Right hindlimb (tissue), 1 donor: Measurements from ENCODE around the gene JAM3.
"Not testable (repeated sequence)": the region's sequence is repeated elsewhere in the genome, so short reads cannot be mapped to it uniquely, and the experiment has no call there.

Experiments used
- DNase-seq: peaks from one replicate; pipeline ENCODE4 v3.0.0-alpha.2; 2018

The JAM3 gene

DNA sequence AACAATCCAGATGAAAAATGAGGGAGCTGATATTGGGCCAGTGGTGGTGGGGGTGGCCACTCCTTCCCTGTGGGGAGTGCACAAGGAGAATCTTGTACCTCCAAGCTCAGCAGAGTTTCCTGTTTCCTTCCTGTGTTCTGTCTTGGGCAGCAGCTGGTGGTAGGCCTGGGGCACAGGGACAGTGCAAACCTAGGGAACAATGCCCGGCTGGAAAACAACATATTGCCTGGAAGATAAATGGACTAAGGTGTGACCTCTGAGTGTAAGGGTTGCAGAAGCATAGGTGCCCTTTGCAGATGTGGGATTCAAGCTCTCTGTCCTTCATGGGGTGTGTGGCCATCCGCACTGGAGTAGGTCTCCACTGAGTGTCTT, 5.8 kb upstream of the JAM3 start:
- no peak for DNase-seq

- no peak for DNase-seq
Observed at GRCh38 chr11:134063991-134064747, 4.7 kb upstream of the JAM3 start.

GRCh38 chr11:134065381-134065780, 3.5 kb upstream of the JAM3 start:
- DNase-seq, result no peak

DNA sequence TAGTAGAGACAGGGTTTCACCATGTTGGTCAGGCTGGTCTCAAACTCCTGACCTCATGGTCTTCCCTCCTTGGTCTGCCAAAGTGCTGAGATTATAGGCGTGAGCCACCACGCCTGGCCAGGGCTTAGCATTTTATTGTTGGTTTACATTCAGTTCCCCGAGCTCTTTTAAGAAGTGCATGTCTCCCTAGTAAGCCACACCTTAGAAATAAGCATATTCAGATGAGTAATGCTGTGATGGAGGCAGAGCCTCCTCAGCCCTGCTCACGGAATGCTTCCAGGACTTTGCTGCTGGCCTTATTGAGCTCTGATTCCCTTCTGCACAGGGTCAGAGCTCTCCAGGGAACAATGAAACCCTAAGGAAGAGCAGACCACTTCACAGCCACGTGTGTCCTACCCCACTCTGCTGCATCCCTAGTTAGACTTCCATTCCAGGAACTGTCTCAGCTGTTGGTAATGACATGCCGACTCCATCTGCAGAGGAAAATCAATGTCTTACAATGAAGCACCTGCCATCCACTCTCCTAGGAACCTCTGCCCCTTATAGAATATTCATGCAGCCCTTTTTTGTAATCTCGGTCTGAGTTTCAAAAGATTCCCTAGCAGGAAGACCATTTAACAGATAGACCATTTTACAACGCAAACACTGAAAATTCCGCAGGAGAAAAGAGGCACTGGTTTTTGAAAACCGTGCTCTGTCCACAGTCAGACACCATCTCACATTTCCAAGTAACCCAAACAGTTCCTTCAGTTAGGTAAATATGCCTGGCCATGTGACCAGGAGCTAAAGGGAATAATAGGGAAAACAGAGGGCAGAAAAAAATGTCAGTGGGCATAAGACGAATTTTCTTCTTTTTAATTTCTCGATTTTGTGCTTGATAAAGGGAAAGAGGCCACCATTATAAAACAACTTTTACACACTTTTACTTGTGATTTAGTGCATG, 1.7 kb upstream of the JAM3 start:
- no peak for DNase-seq

- DNase-seq, result peak; percentile 59
Observed at GRCh38 chr11:134069426-134070341, 812 bp downstream of the JAM3 start.

DNA sequence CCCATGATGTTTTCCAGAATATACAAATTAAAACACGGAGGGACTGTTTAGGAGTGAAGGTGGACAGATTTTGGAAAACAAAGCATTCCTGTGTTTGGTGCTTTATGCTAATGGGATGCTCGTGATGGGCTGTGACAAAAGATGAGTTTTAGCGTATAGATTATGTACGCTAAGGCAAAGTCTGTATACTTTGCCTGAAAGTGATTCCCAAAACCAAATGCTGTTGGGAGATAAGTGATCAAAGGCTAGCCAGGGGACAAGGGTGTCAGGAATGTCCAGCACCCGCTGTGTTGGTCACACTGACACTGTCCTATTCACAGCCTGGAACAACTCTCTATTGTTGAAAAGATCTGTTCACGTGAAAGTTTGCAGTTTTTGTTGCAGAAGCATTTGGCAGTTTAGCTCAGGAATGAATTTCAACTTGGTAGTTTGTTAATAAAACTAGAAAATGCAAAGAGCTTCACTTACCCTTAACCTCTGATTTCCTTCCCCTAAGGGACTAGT, 1.5 kb downstream of the JAM3 start:
- DNase-seq, result no peak

DNA sequence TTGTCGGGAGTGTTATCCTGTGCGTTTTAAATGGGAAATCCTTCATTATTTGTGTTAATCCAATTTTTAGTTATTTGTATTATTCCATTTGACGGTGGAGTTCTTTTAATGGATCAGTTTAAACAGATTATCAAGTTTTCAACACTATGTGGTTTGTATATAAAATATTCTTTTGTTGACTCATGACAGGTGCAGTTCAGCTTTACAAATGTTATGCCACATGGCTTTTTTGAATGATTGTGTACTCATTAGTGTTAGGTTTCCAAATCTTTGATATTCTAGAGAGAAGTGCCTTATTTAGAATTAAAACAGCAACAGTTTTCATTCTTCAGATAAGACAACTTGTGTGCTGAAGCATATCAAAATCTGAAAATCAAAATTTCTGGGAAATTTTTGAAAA, 2.4 kb downstream of the JAM3 start:
- DNase-seq, result no peak

GRCh38 chr11:134071766-134072402, 3.0 kb downstream of the JAM3 start:
- DNase-seq, result no peak

- DNase-seq, result no peak
Observed at GRCh38 chr11:134072844-134073243, 4.0 kb downstream of the JAM3 start.

GRCh38 chr11:134074346-134074745, 5.5 kb downstream of the JAM3 start:
- DNase-seq, result no peak

- DNase-seq, result no peak
Observed at GRCh38 chr11:134074766-134075165, 5.9 kb downstream of the JAM3 start.

- DNase-seq, result no peak
Observed at GRCh38 chr11:134079317-134079716, 10.4 kb downstream of the JAM3 start.

DNA sequence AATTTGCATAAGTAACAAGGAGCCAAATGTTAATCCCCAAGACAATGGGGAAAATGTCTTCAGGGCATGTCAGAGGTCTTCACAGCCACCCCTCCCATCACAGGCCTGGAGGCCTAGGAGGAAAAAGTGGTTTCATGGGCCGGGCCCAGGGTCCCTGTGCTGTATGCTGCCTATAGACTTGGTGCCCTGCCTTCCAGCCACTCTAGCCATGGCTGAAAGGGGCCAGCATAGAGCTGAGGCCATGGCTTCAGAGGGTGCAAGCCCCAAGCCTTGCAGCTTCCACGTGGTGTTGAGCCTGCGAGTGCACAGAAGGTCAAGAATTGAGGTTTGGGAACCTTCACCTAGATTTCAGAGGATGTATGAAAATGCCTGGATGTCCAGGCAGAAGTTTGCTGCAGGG, 12.4 kb downstream of the JAM3 start:
- not testable (repeated sequence) for DNase-seq

GRCh38 chr11:134082990-134083389, 14.1 kb downstream of the JAM3 start:
- no peak for DNase-seq

DNA sequence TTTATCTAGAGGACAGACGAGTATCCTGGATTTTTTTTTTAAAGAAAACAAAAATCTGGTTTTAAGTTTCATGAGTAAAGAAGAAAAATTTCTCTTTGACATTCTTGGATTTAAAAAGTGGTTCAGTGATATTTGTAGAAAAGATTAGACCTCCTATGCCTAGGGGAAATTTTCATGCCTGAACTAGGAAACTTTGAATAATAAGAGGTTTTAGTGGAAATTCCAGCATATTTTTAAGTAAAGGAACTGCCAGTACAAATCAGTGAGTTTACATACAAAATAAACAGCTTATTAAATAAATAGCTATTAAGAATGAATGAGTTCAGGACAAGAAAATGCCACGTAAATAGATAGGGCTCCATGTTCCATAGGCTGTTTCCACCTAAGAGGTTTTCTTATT, 17.5 kb downstream of the JAM3 start:
- no peak for DNase-seq

DNA sequence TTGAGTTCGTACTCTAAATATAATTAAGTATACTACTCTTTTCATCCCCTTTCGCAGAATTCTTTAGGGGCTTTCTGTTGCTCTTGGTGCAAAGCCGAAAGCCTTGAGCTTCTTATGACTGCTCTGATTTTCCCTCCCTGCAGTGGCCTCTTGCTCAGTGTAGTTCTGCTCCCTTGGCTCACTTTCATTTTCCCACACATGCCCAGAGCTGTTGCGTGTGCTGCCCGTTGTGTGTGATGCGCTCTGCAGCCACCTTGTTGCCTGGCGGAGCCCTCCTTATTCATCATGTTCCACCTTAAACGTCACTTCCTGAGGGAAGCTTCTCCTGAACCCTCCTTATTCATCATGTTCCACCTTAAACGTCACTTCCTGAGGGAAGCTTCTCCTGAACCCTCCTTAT, 23.1 kb downstream of the JAM3 start:
- not testable (repeated sequence) for DNase-seq

DNA sequence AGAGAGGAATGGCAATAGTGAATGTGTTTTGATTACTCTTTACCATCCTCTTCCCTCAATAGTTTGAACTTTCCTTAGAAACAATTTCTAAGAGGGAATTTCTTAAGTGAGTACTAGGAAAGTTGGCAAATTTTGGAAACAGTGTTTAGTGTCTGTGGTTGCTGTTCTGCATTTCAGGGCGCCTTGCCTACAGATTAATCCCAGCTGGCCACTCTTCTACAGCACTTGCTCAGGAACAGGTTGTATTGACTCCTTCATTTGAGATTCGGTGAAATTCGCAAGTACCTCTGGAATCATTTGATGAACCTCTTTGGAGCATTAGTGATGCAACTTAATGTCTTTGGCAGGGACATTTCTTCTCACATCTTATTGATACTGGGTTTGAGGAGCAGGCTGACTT, 28.3 kb downstream of the JAM3 start:
- no peak for DNase-seq

- DNase-seq, result no peak
Observed at GRCh38 chr11:134098566-134099184, 29.8 kb downstream of the JAM3 start.

DNA sequence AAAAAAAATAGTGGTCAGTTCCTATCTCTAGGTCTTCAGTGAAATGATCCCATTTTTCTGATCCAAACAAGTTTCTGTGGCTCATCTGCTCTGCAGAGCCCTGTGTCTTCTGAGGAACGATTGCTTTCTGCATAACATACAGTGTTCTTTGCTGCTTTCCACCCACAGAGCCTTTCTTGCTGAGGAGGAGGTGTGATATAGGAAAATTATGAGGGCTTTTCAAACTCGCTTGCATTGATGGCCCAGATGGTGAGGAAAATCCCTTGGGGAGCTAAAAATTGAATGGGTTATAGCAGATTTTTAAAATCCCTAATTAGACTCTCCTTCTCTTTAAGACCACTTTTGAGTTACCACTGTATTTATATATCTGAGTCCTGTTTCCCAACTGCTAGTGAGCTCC, 31.3 kb downstream of the JAM3 start:
- no peak for DNase-seq

- no peak for DNase-seq
Observed at GRCh38 chr11:134101282-134101681, 32.4 kb downstream of the JAM3 start.

GRCh38 chr11:134110252-134110815, 41.5 kb downstream of the JAM3 start:
- no peak for DNase-seq
